SK-N-MC (cell line): Measurements from ENCODE around the gene UBE2U.

Source experiments
- DNase-seq: peaks from one replicate; pipeline ENCODE4 v3.0.0-alpha.2; 2011; ENCODE audit warnings: low read depth, low spot score
- H3K27ac ChIP-seq: fragments of 200-600 bp; sonication (generic); 2 replicates; pipeline ENCODE4 v1.5.1; 2016; ENCODE audit warnings: mixed run types
- H3K36me3 ChIP-seq: fragments of 200-600 bp; sonication (generic); 2 replicates; pipeline ENCODE4 v1.6.1; 2017; ENCODE audit warnings: antibody characterized with exemption, low read length, mixed read lengths; ENCODE audit not compliant: insufficient read depth
- H3K4me3 ChIP-seq: fragments of 200-600 bp; sonication (generic); 2 replicates; pipeline ENCODE4 v1.5.1; 2016
- H3K9ac ChIP-seq: fragments of 200-600 bp; sonication (generic); 2 replicates; pipeline ENCODE4 v1.8.0; 2017; ENCODE audit warnings: mixed run types, mixed read lengths; ENCODE audit not compliant: insufficient read length
- H3K9me3 ChIP-seq: fragments of 200-600 bp; sonication (generic); 2 replicates; pipeline ENCODE4 v1.6.1; 2017; ENCODE audit warnings: low read depth, mild to moderate bottlenecking, antibody characterized with exemption, low read length, moderate library complexity, mixed read lengths
- EZH2 ChIP-seq: fragments of 200-600 bp; sonication (generic); IDR thresholded peaks from one replicate; pipeline ENCODE4 v1.6.1; 2017; ENCODE audit warnings: antibody characterized with exemption
- FOXP2 ChIP-seq: optimal IDR thresholded peaks from 2 replicates; pipeline ENCODE3; 2011; ENCODE audit warnings: mild to moderate bottlenecking, moderate library complexity; ENCODE audit not compliant: insufficient read depth; ENCODE audit errors: extremely low read length, control extremely low read depth
- POLR2AphosphoS5 ChIP-seq: IDR thresholded peaks from 2 replicates; pipeline ENCODE4 v1.6.1; 2012; ENCODE audit warnings: mild to moderate bottlenecking, low read depth, low read length, borderline replicate concordance

UBE2U gene

DNA sequence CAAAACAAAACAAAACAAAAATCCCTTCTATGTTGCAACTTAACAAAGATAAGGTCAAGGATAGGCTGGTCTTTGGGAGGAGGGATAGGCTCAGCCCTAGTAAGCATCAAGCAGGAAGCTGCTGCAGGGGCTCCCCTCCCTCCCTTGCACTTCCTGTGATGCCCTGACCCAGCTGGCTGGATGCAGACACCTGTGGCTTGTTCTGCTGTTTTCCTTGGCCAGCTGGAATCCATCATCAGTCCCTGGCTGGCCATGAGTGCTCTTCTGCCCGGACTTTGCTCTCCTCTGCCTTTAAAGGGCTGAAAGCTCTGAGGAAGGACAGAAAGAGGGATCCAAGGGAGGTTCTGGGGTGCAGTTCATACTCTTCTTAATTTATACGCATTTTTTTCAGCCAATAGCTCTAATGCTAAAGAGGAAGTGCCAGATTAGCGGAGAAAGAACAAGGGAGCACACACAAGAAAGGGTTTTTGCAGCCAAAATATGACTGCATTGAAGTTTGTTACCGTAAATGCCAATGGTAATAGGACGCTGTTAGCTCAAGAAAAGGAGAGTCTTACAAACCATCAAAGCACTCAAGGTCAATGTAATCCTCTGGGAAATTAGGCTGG lies 19.9 kb upstream of the UBE2U start:
- H3K36me3 ChIP-seq = peaks cover 1% of the 10 kb centered on the region; the same call in 1 of the 2 replicates
- H3K9me3 ChIP-seq = no peaks in the 10 kb centered on the region
- no peak overlapping the region for H3K4me3 ChIP-seq
- no peak for DNase-seq
- TF ChIP-seq POLR2AphosphoS5 (no peak), FOXP2 (no peak), EZH2 (no peak)
- no peak overlapping the region for H3K27ac ChIP-seq
- H3K9ac ChIP-seq = no peak overlapping the region

DNA sequence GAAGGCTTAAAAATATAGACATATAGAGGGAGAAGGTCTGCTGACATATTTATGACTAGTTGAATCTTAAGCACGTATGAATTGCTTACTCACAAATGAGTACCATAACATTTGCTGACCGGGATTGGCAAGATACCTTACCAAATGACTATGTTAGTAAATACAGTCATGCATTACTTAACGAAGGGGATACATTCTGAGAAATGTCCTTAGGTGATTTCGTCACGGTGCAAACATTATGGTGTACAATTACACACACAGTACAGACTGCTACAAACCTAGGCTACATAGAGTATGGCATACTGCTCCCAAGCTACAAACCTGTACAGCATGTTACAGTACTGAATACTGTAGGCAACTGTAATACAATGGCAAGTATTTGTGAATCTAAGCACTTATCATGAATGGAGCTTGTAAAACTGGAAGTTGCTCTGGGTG lies 19.4 kb upstream of the UBE2U start:
- H3K36me3 ChIP-seq = no peaks in the 10 kb centered on the region
- no peak overlapping the region for H3K4me3 ChIP-seq
- DNase-seq = no peak
- H3K27ac ChIP-seq = no peak overlapping the region
- TF ChIP-seq POLR2AphosphoS5 (no peak), FOXP2 (no peak), EZH2 (no peak)
- no peaks in the 10 kb centered on the region for H3K9me3 ChIP-seq
- H3K9ac ChIP-seq = no peak overlapping the region

DNA sequence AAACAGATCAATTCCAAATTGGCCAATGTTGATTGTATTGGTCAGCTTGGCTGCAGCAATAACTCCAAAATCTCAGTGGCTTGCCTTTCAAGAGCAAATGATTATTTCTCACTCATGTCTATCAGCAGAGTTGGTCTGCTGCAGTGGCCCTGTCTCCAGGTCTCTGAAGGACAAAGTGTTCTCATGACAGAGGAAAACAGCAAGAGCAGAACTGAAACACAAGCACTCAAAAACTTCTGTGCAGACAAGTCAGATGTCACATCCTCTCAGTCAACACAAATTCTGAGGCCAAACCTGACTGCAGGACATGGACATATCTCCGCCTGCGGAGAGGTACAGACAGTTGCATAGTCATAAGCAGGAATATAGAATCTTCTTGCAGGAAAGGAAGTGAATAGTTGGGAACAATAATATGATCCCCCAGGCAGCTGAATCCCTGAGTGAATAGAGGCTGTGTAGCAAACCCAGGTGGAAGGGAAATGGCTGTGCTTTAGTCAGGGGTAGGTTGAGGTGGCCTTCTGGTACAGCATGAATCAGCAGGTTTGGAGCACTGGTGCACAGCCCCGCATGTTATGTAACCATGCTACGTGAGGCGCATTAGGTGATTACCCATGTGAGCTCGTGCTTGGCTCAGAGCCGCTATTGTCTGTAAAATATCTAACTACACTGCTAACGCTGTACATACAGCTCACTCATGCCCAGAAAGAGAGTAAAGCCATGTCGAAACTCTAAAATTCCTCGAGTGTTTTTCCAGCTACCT lies 17.1 kb upstream of the UBE2U start:
- H3K27ac ChIP-seq = no peak overlapping the region
- no peak for DNase-seq

GRCh38 chr1:64186898-64187280 lies 16.5 kb upstream of the UBE2U start:
- H3K4me3 ChIP-seq = no peak overlapping the region
- no peak overlapping the region for H3K9ac ChIP-seq
- no peaks in the 10 kb centered on the region for H3K36me3 ChIP-seq
- TF ChIP-seq POLR2AphosphoS5 (no peak), EZH2 (no peak), FOXP2 (no peak)
- DNase-seq = no peak
- no peaks in the 10 kb centered on the region for H3K9me3 ChIP-seq
- no peak overlapping the region for H3K27ac ChIP-seq

More for the DNA sequence above, 17.1 kb upstream of the UBE2U start:
- Histone ChIP-seq H3K36me3 (no peaks in the 10 kb centered on the region), H3K9ac (no peak overlapping the region), H3K9me3 (no peaks in the 10 kb centered on the region), H3K4me3 (no peak overlapping the region)
- no peak for TF ChIP-seq FOXP2
- TF ChIP-seq EZH2 = no peak
- TF ChIP-seq POLR2AphosphoS5 = no peak

DNA sequence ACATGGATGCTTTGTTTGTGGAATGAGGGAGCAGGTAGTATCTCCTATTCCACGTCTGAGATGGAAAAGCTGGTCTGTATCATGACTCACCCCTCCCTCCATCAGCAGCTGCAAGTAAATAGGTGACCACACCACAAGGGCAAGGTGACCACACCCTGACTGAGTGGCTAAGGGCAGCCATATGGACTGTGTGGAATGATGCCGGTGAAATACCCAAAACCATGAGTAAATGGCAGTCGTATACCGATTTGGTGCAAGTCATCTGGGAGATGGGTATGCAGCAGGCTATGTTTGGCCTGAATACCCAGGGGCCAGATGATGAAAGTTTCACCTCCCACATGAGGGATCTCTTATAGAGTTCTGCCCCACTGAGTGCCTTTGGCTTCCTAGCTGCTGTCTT lies 15.8 kb upstream of the UBE2U start:
- no peak for DNase-seq
- Histone ChIP-seq H3K36me3 (no peaks in the 10 kb centered on the region), H3K9me3 (no peaks in the 10 kb centered on the region), H3K27ac (no peak overlapping the region), H3K9ac (no peak overlapping the region), H3K4me3 (no peak overlapping the region)
- TF ChIP-seq FOXP2 = no peak
- no peak for TF ChIP-seq EZH2
- no peak for TF ChIP-seq POLR2AphosphoS5

GRCh38 chr1:64192290-64192689 lies 11.1 kb upstream of the UBE2U start:
- Histone ChIP-seq H3K4me3 (no peak overlapping the region), H3K27ac (no peak overlapping the region), H3K9ac (no peak overlapping the region), H3K36me3 (no peaks in the 10 kb centered on the region), H3K9me3 (no peaks in the 10 kb centered on the region)
- no peak for DNase-seq
- TF ChIP-seq POLR2AphosphoS5 (no peak), FOXP2 (no peak), EZH2 (no peak)

DNA sequence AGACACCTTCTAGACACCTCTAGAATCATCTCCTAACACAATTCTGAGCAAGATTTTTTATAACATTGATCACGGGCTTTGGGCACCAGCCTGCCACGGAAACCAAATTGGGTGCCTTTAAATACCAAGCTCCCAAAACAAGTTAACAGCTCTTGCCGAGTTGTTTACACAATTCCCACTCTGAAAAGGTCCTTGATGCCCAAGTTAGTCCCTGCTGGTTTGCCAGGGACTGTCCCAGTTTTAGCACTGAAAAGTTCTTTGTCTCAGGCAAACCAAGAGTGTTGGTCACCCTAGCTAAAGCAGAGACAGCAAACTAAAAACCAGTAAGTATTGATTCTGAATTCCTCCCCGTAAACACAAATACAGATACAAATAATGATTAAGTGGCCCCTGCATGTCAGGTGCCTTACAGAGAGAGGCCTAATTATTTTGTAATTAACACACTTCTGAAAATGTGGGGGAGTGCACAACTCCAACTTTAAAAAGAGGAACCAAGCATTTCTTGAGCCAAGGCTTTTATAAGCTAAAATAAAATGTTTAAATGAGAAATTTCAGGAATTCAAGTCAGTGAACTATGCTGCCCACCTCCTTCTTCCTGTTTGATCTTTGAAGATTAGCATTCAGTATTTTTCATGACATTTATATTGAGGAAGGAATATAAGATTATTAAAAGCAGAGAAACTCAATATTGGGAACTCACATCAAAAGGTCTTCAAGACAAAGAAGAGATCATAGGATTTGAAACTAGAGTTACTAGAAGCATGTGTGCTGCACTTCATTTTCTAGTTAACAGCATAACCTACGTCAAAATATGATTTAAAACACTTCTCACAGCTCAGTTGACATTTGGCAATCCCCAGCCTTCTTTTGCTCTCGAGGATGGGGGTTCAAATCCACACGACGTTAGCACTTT lies 9.0 kb upstream of the UBE2U start:
- Histone ChIP-seq H3K27ac (peak overlapping the region; percentile 37; the same call in 1 of the 2 replicates), H3K36me3 (no peaks in the 10 kb centered on the region), H3K9ac (peak overlapping the region; percentile 5), H3K4me3 (peak overlapping the region; percentile 40), H3K9me3 (no peaks in the 10 kb centered on the region)
- no peak for TF ChIP-seq EZH2
- TF ChIP-seq POLR2AphosphoS5 = no peak
- no peak for TF ChIP-seq FOXP2
- DNase-seq = no peak

GRCh38 chr1:64195081-64195395 lies 8.4 kb upstream of the UBE2U start:
- no peak for DNase-seq
- H3K36me3 ChIP-seq = no peaks in the 10 kb centered on the region
- H3K4me3 ChIP-seq = peak overlapping the region; percentile 40
- no peaks in the 10 kb centered on the region for H3K9me3 ChIP-seq
- no peak for TF ChIP-seq POLR2AphosphoS5
- TF ChIP-seq FOXP2 = no peak
- no peak for TF ChIP-seq EZH2
- no peak overlapping the region for H3K9ac ChIP-seq
- H3K27ac ChIP-seq = peak overlapping the region; percentile 37
